IMR-90 (cell line): Measurements from ENCODE around the gene PRKAG1. TPM values are rescaled to one million over a fixed set of nuclear protein-coding genes. Genes with fewer than 3 reads are reported as not detected.

Source experiments
- ATAC-seq: fragments of 200-7000 bp; cut with Tn5 transposase; 2 replicates; pipeline ENCODE4 v1.9.1; 2020; ENCODE audit warnings: low read depth, mild to moderate bottlenecking, moderate library complexity
- BruUV-seq: library from RNA; stranded (reverse); fragments of 400-500 nt; replicated peaks from 2 replicates; lab custom pipeline; 2021; lab: Mats Ljungman, UMichigan
- CTCF ChIA-PET: fragments of 300-600 bp; formaldehyde crosslinking; extraction: SDS; loops from one replicate; lab custom pipeline; 2021; ENCODE audit warnings: antibody characterized with exemption; lab: Yijun Ruan, JAX
- POLR2A ChIA-PET: fragments of 300-600 bp; sonication (Branson Sonifier 250); formaldehyde crosslinking; loops from one replicate; lab custom pipeline; 2022; ENCODE audit warnings: antibody characterized with exemption; ENCODE audit not compliant: unreplicated experiment; lab: Charles Lee
- DNase-seq: peaks from one replicate; pipeline ENCODE4 v3.0.0; 2013
- H2AFZ ChIP-seq: replicated peaks from 2 replicates; pipeline ENCODE3; 2013; ENCODE audit warnings: low read length, mild to moderate bottlenecking; ENCODE audit not compliant: poor library complexity
- H2AK5ac ChIP-seq: 2 replicates; pipeline ENCODE4 v1.6.1; 2013; ENCODE audit warnings: low read depth, low read length, inconsistent platforms
- H2AK9ac ChIP-seq: replicated peaks from 2 replicates; pipeline ENCODE3; 2013; ENCODE audit warnings: mild to moderate bottlenecking, low read depth, low read length, moderate library complexity; ENCODE audit not compliant: poor library complexity
- H2BK120ac ChIP-seq: 2 replicates; pipeline ENCODE4 v1.6.1; 2013; ENCODE audit warnings: low read depth, low read length, inconsistent platforms
- H2BK15ac ChIP-seq: 3 replicates; pipeline ENCODE4 v1.6.1; 2013; ENCODE audit warnings: low read depth, low read length, inconsistent platforms
- H2BK20ac ChIP-seq: 2 replicates; pipeline ENCODE4 v1.6.1; 2013; ENCODE audit warnings: low read depth, mild to moderate bottlenecking, inconsistent platforms, low read length, moderate library complexity
- H2BK5ac ChIP-seq: 2 replicates; pipeline ENCODE4 v1.6.1; 2013; ENCODE audit warnings: mild to moderate bottlenecking, low read depth, low read length, inconsistent platforms; ENCODE audit not compliant: poor library complexity, severe bottlenecking
- H3K14ac ChIP-seq: replicated peaks from 2 replicates; pipeline ENCODE4 v1.6.1; 2013; ENCODE audit warnings: low read depth, low read length, inconsistent platforms
- H3K18ac ChIP-seq: 2 replicates; pipeline ENCODE4 v1.6.1; 2013; ENCODE audit warnings: low read depth, low read length, control low read depth
- H3K23ac ChIP-seq: 2 replicates; pipeline ENCODE4 v1.6.1; 2013; ENCODE audit warnings: low read depth, low read length, inconsistent platforms
- H3K27ac ChIP-seq: 2 replicates; pipeline ENCODE4 v1.5.1; 2013; ENCODE audit warnings: mild to moderate bottlenecking, control low read depth, low read length; ENCODE audit not compliant: insufficient read depth
- H3K27me3 ChIP-seq: 2 replicates; pipeline ENCODE4 v1.6.1; 2013; ENCODE audit warnings: low read length; ENCODE audit not compliant: control insufficient read depth, insufficient read depth
- H3K36me3 ChIP-seq: 2 replicates; pipeline ENCODE4 v1.6.1; 2013; ENCODE audit warnings: low read length, mixed read lengths; ENCODE audit not compliant: control insufficient read depth, insufficient read depth
- H3K4ac ChIP-seq: 2 replicates; pipeline ENCODE4 v1.6.1; 2013; ENCODE audit warnings: low read depth, low read length, inconsistent platforms
- H3K4me1 ChIP-seq: 2 replicates; pipeline ENCODE4 v1.6.1; 2013; ENCODE audit warnings: low read length, mixed read lengths; ENCODE audit not compliant: control insufficient read depth, insufficient read depth
- H3K4me2 ChIP-seq: 2 replicates; pipeline ENCODE4 v1.6.1; 2013; ENCODE audit warnings: low read depth, mild to moderate bottlenecking, control low read depth, low read length, moderate library complexity
- H3K4me3 ChIP-seq: 2 replicates; pipeline ENCODE4 v1.5.1; 2013; ENCODE audit warnings: low read depth, mild to moderate bottlenecking, control low read depth, low read length, moderate library complexity; ENCODE audit not compliant: insufficient read depth
- H3K56ac ChIP-seq: 2 replicates; pipeline ENCODE4 v1.6.1; 2013; ENCODE audit warnings: low read length, inconsistent platforms; ENCODE audit not compliant: insufficient read depth; ENCODE audit errors: extremely low read depth
- H3K79me1 ChIP-seq, 2 experiments: 2 replicates each; pipeline ENCODE4 v1.6.1; 2013; ENCODE audit warnings: low read length in 2 of 2, inconsistent platforms in 1 of 2, low read depth in 1 of 2
- H3K9ac ChIP-seq: 2 replicates; pipeline ENCODE4 v1.6.1; 2013; ENCODE audit warnings: low read depth, low read length, control low read depth
- H3K9me1 ChIP-seq: 2 replicates; pipeline ENCODE4 v1.6.1; 2013; ENCODE audit warnings: low read length, inconsistent platforms; ENCODE audit not compliant: insufficient read depth
- H3K9me3 ChIP-seq: 2 replicates; pipeline ENCODE4 v1.6.1; 2013; ENCODE audit warnings: low read length; ENCODE audit not compliant: control insufficient read depth, insufficient read depth
- H4K20me1 ChIP-seq: 2 replicates; pipeline ENCODE4 v1.6.1; 2013; ENCODE audit warnings: low read length, inconsistent platforms; ENCODE audit not compliant: insufficient read depth
- H4K5ac ChIP-seq: 2 replicates; pipeline ENCODE4 v1.6.1; 2013; ENCODE audit warnings: mild to moderate bottlenecking, low read depth, low read length, control low read depth
- H4K8ac ChIP-seq, 2 experiments: 2 replicates each; pipeline ENCODE4 v1.6.1; 2013; ENCODE audit warnings: low read depth in 2 of 2, low read length in 2 of 2, control low read depth in 1 of 2, inconsistent platforms in 1 of 2
- H4K91ac ChIP-seq: 2 replicates; pipeline ENCODE4 v1.6.1; 2013; ENCODE audit warnings: low read depth, low read length, inconsistent platforms; ENCODE audit not compliant: insufficient read depth
- BHLHE40 ChIP-seq: fragments of 150-350 bp; IDR thresholded peaks from 2 replicates; pipeline ENCODE4 v1.6.1; 2016; ENCODE audit warnings: mild to moderate bottlenecking, low read depth, low read length
- CEBPB ChIP-seq: IDR thresholded peaks from 2 replicates; pipeline ENCODE4 v1.6.1; 2012; ENCODE audit warnings: low read depth, low read length, improper control_type of control experiment
- CHD1 ChIP-seq: IDR thresholded peaks from 2 replicates; pipeline ENCODE4 v1.6.1; 2012; ENCODE audit warnings: low read depth, low read length, improper control_type of control experiment
- FOS ChIP-seq: fragments of 150-350 bp; IDR thresholded peaks from 2 replicates; pipeline ENCODE4 v1.6.1; 2016; ENCODE audit warnings: low read depth, low read length
- MAFK ChIP-seq: IDR thresholded peaks from 2 replicates; pipeline ENCODE4 v1.6.1; 2012; ENCODE audit warnings: low read depth, low read length, improper control_type of control experiment
- MAZ ChIP-seq: IDR thresholded peaks from 2 replicates; pipeline ENCODE4 v1.6.1; 2012; ENCODE audit warnings: low read depth, mild to moderate bottlenecking, low read length, improper control_type of control experiment, moderate library complexity, borderline replicate concordance
- MXI1 ChIP-seq: IDR thresholded peaks from 2 replicates; pipeline ENCODE4 v1.6.1; 2012; ENCODE audit warnings: low read depth, mild to moderate bottlenecking, low read length, moderate library complexity, borderline replicate concordance
- NFE2L2 ChIP-seq: fragments of 150-350 bp; IDR thresholded peaks from 2 replicates; pipeline ENCODE4 v1.6.1; 2016; ENCODE audit warnings: low read depth, mild to moderate bottlenecking, low read length
- POLR2A ChIP-seq: IDR thresholded peaks from 2 replicates; pipeline ENCODE4 v1.6.1; 2012; ENCODE audit warnings: mild to moderate bottlenecking, low read depth, low read length
- RAD21 ChIP-seq: IDR thresholded peaks from 2 replicates; pipeline ENCODE4 v1.6.1; 2012; ENCODE audit warnings: low read length, improper control_type of control experiment
- RCOR1 ChIP-seq: IDR thresholded peaks from 2 replicates; pipeline ENCODE4 v1.6.1; 2012; ENCODE audit warnings: mild to moderate bottlenecking, low read length, improper control_type of control experiment; ENCODE audit not compliant: insufficient replicate concordance
- RFX5 ChIP-seq: IDR thresholded peaks from 2 replicates; pipeline ENCODE4 v1.8.0; 2012; ENCODE audit warnings: low read depth, mild to moderate bottlenecking, low read length, moderate library complexity
- SMC3 ChIP-seq: fragments of 150-350 bp; IDR thresholded peaks from 2 replicates; pipeline ENCODE4 v1.6.1; 2016; ENCODE audit warnings: low read depth, mild to moderate bottlenecking, antibody characterized with exemption, low read length, moderate library complexity
- WGBS, 2 experiments: methylation state at CpG; one replicate each; pipeline versions ENCODE4 v1.1.5 to v1.1.7; 2013; ENCODE audit warnings: missing lambda C conversion rate in 2 of 2; ENCODE audit not compliant: insufficient read length in 1 of 2; ENCODE audit errors: extremely low coverage in 2 of 2; 5-methylcytosine and 5-hydroxymethylcytosine counted together
- dilution Hi-C: fragments of 300-500 bp; cut with HindIII; formaldehyde crosslinking; loops from one replicate; pipeline ENCODE4 v1.14.3; 2018; ENCODE audit warnings: low sequenced_read_pairs; ENCODE audit not compliant: unreplicated experiment
- in situ Hi-C: fragments of 300-500 bp; cut with MboI; formaldehyde crosslinking; loops from 3 replicates; pipeline ENCODE4 v1.14.3; 2019; ENCODE audit warnings: low sequenced_read_pairs, inconsistent platforms, mixed read lengths
- intact Hi-C: fragments of 100-400 bp; cut with micrococcal nuclease; formaldehyde crosslinking; loops from 2 replicates; pipeline ENCODE4 v1.10.0; 2022
- polyA plus RNA-seq, 3 experiments: library from polyadenylated mRNA; depleted of rRNA; stranded (reverse); fragments of >200 nt; gene quantifications; 2 replicates each; pipeline ENCODE4 v1.2.3, GENCODE V29; 2012; ENCODE audit warnings: low replicate concordance in 1 of 3
- total RNA-seq: library from RNA; depleted of rRNA; stranded (reverse); fragments of >200 nt; gene quantifications from 2 replicates; pipeline ENCODE4 v1.2.3, GENCODE V29; 2012
- TF ChIP-seq, protein P1 (sequence below): conservative IDR thresholded peaks from 2 replicates; pipeline ENCODE4 v1.5.1; 2012; ENCODE audit warnings: mild to moderate bottlenecking, low read depth, low read length, improper control_type of control experiment
- TF ChIP-seq, protein P2 (sequence below): fragments of 150-350 bp; IDR thresholded peaks from 2 replicates; pipeline ENCODE4 v1.6.1; 2017; ENCODE audit warnings: mild to moderate bottlenecking, antibody characterized with exemption, low read length, low read depth
- TF ChIP-seq, protein P3 (sequence below): fragments of 150-350 bp; IDR thresholded peaks from 2 replicates; pipeline ENCODE4 v1.6.1; 2016; ENCODE audit warnings: low read depth, mild to moderate bottlenecking, low read length, moderate library complexity, borderline replicate concordance

PRKAG1 gene
- total and polyA plus RNA-seq, 2 of the 4 experiments (the other 2 are of a cell fraction), result 81.1 to 106 TPM

- no CpG with 5 or more reads among the region's 2 CpGs for WGBS, 2 experiments
- POLR2A ChIA-PET, result no interaction called here
- Histone ChIP-seq H3K4me3 (no peak overlapping the region), H2BK120ac (no peak overlapping the region), H2BK20ac (no peak overlapping the region), H3K9ac (no peak overlapping the region), H2AK5ac (no peak overlapping the region), H3K4me1 (peaks cover 14% of the 10 kb centered on the region), H4K91ac (no peak overlapping the region), H3K4ac (no peak overlapping the region), H3K56ac (no peak overlapping the region), H2BK5ac (no peak overlapping the region), H3K18ac (no peak overlapping the region), H3K36me3 (peaks cover 31% of the 10 kb centered on the region), H2BK15ac (no peak overlapping the region), H3K14ac (0 out of 2 replicates have a peak overlapping the region, but pooled peaks have one; percentile 50), H4K5ac (no peak overlapping the region), H4K20me1 (peaks cover 6% of the 10 kb centered on the region; the same call in 1 of the 2 replicates), H3K9me1 (peaks cover 3% of the 10 kb centered on the region), H3K79me1 (peaks cover 0 to 9% of the 10 kb centered on the region in 2 experiments; a peak in 2 of 4 replicates), H4K8ac (no peak overlapping the region), H3K27me3 (peaks cover 16% of the 10 kb centered on the region; the same call in 1 of the 2 replicates), H3K27ac (no peak overlapping the region), H2AFZ (no peak overlapping the region), H3K23ac (0 out of 2 replicates have a peak overlapping the region, but pooled peaks have one; percentile 12), H3K9me3 (no peaks in the 10 kb centered on the region), H3K4me2 (no peak overlapping the region), H2AK9ac (peak overlapping the region; percentile 43)
- CTCF ChIA-PET, result interaction anchor here (0.6 to 1.2 kb wide), 2 partner anchors 14 to 15 kb away, joined by 3 read pairs; no protein-coding TSS in a partner anchor
- intact Hi-C loops, result no loop called here
- TF ChIP-seq CHD1, result no peak
- no peak for TF ChIP-seq CEBPB
- no peak for TF ChIP-seq RCOR1
- TF ChIP-seq SMC3, result no peak
- TF ChIP-seq FOS, result no peak
- no peak for TF ChIP-seq NFE2L2
- no peak for TF ChIP-seq POLR2A
- TF ChIP-seq, protein P1, sequence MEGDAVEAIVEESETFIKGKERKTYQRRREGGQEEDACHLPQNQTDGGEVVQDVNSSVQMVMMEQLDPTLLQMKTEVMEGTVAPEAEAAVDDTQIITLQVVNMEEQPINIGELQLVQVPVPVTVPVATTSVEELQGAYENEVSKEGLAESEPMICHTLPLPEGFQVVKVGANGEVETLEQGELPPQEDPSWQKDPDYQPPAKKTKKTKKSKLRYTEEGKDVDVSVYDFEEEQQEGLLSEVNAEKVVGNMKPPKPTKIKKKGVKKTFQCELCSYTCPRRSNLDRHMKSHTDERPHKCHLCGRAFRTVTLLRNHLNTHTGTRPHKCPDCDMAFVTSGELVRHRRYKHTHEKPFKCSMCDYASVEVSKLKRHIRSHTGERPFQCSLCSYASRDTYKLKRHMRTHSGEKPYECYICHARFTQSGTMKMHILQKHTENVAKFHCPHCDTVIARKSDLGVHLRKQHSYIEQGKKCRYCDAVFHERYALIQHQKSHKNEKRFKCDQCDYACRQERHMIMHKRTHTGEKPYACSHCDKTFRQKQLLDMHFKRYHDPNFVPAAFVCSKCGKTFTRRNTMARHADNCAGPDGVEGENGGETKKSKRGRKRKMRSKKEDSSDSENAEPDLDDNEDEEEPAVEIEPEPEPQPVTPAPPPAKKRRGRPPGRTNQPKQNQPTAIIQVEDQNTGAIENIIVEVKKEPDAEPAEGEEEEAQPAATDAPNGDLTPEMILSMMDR, result no peak
- TF ChIP-seq RFX5, result no peak
- TF ChIP-seq, protein P2, sequence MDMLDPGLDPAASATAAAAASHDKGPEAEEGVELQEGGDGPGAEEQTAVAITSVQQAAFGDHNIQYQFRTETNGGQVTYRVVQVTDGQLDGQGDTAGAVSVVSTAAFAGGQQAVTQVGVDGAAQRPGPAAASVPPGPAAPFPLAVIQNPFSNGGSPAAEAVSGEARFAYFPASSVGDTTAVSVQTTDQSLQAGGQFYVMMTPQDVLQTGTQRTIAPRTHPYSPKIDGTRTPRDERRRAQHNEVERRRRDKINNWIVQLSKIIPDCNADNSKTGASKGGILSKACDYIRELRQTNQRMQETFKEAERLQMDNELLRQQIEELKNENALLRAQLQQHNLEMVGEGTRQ, result no peak
- TF ChIP-seq BHLHE40, result no peak
- TF ChIP-seq MXI1, result no peak
- TF ChIP-seq, protein P3, sequence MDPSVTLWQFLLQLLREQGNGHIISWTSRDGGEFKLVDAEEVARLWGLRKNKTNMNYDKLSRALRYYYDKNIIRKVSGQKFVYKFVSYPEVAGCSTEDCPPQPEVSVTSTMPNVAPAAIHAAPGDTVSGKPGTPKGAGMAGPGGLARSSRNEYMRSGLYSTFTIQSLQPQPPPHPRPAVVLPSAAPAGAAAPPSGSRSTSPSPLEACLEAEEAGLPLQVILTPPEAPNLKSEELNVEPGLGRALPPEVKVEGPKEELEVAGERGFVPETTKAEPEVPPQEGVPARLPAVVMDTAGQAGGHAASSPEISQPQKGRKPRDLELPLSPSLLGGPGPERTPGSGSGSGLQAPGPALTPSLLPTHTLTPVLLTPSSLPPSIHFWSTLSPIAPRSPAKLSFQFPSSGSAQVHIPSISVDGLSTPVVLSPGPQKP, result no peak
- no peak for TF ChIP-seq MAZ
- TF ChIP-seq RAD21, result no peak
- TF ChIP-seq MAFK, result no peak
- BruUV-seq, result no TSS peak
- DNase-seq (no peak), ATAC-seq (no peak)
- dilution Hi-C loops, result no loop called here
- in situ Hi-C loops, result no loop called here
Measured at GRCh38 chr12:49000346-49000745, 18.2 kb downstream of the PRKAG1 start.
